ENCODE measurements around the gene IGSF5. TPM values are rescaled to one million over a fixed set of nuclear protein-coding genes. Genes with fewer than 3 reads are reported as not detected.
"Not testable (repeated sequence)": the region's sequence is repeated elsewhere in the genome, so short reads cannot be mapped to it uniquely, and the experiment has no call there.

Gene IGSF5
- total RNA-seq, 2 experiments from 2014 or later = not detected

- H3K4me1 Mint-ChIP-seq (ENCODE audit: low read depth); H3K27me3 Mint-ChIP-seq (ENCODE audit: low read depth); H3K9me3 Mint-ChIP-seq (ENCODE audit: insufficient read depth); ATAC-seq; CTCF ChIA-PET; DNase-seq; H3K4me3 Mint-ChIP-seq; H3K36me3 Mint-ChIP-seq (ENCODE audit: low read depth); H3K27ac Mint-ChIP-seq; POLR2A ChIA-PET: not testable (repeated sequence)
These were observed 349 bp downstream of the IGSF5 start for GRCh38 chr21:39745332-39745731.

GRCh38 chr21:39750670-39751069, 5.7 kb downstream of the IGSF5 start:
- no peak overlapping the region for H3K4me3 Mint-ChIP-seq
- no peaks in the 10 kb centered on the region for H3K4me1 Mint-ChIP-seq (ENCODE audit: low read depth)
- H3K9me3 Mint-ChIP-seq (ENCODE audit: insufficient read depth) = peaks cover 4% of the 10 kb centered on the region
- H3K36me3 Mint-ChIP-seq (ENCODE audit: low read depth) = no peaks in the 10 kb centered on the region
- ChIA-PET CTCF (no interaction called here), POLR2A (no interaction called here)
- DNase-seq (no peak), ATAC-seq (no peak)
- no peaks in the 10 kb centered on the region for H3K27me3 Mint-ChIP-seq (ENCODE audit: low read depth)
- H3K27ac Mint-ChIP-seq = no peak overlapping the region

- DNase-seq (no peak), ATAC-seq (no peak)
- no peaks in the 10 kb centered on the region for H3K27me3 Mint-ChIP-seq (ENCODE audit: low read depth)
- H3K36me3 Mint-ChIP-seq (ENCODE audit: low read depth) = no peaks in the 10 kb centered on the region
- POLR2A ChIA-PET = no interaction called here
- H3K4me3 Mint-ChIP-seq = no peak overlapping the region
- no peak overlapping the region for H3K27ac Mint-ChIP-seq
- H3K4me1 Mint-ChIP-seq (ENCODE audit: low read depth) = no peaks in the 10 kb centered on the region
- CTCF ChIA-PET = no interaction called here
- H3K9me3 Mint-ChIP-seq (ENCODE audit: insufficient read depth) = peaks cover 4% of the 10 kb centered on the region
These were observed 9.8 kb downstream of the IGSF5 start for GRCh38 chr21:39754811-39755210.

DNA sequence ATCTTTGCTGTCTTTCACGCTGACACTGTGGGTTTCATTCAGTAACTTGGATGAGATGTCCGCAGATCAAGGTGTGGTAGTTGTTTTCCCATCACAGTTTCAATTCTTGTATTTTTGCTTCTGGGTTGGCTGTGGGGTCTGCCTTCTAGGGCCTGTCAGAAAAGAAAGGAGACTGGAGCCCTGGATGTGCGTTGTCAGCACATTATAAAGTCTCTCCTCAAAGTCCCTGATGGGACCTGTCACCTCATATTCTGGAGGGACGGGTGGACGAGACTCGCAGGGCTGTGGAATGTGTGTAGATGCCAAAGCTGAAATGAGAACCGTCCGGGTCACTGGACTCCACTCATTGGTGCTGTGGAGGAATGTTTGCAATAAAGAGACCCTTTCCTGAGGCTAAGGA, 11.3 kb downstream of the IGSF5 start:
- ChIA-PET POLR2A (no interaction called here), CTCF (no interaction called here)
- ATAC-seq = no peak
- no peaks in the 10 kb centered on the region for H3K4me1 Mint-ChIP-seq (ENCODE audit: low read depth)
- H3K27me3 Mint-ChIP-seq (ENCODE audit: low read depth) = no peaks in the 10 kb centered on the region
- H3K27ac Mint-ChIP-seq = no peak overlapping the region
- DNase-seq = no peak
- peaks cover 4% of the 10 kb centered on the region for H3K9me3 Mint-ChIP-seq (ENCODE audit: insufficient read depth)
- H3K4me3 Mint-ChIP-seq = no peak overlapping the region
- no peaks in the 10 kb centered on the region for H3K36me3 Mint-ChIP-seq (ENCODE audit: low read depth)

GRCh38 chr21:39763272-39763970, 18.4 kb downstream of the IGSF5 start:
- ATAC-seq (no peak), DNase-seq (no peak)
- CTCF ChIA-PET = no interaction called here
- POLR2A ChIA-PET = no interaction called here
- no peak overlapping the region for H3K4me3 Mint-ChIP-seq
- no peaks in the 10 kb centered on the region for H3K9me3 Mint-ChIP-seq (ENCODE audit: insufficient read depth)
- no peaks in the 10 kb centered on the region for H3K27me3 Mint-ChIP-seq (ENCODE audit: low read depth)
- no peak overlapping the region for H3K27ac Mint-ChIP-seq
- no peaks in the 10 kb centered on the region for H3K4me1 Mint-ChIP-seq (ENCODE audit: low read depth)
- H3K36me3 Mint-ChIP-seq (ENCODE audit: low read depth) = no peaks in the 10 kb centered on the region

- CTCF ChIA-PET = no interaction called here
- POLR2A ChIA-PET = no interaction called here
- DNase-seq (no peak), ATAC-seq (no peak)
- Mint-ChIP-seq H3K27me3 (ENCODE audit: low read depth) (no peaks in the 10 kb centered on the region), H3K4me3 (no peak overlapping the region), H3K9me3 (ENCODE audit: insufficient read depth) (no peaks in the 10 kb centered on the region), H3K27ac (no peak overlapping the region), H3K4me1 (ENCODE audit: low read depth) (no peaks in the 10 kb centered on the region), H3K36me3 (ENCODE audit: low read depth) (no peaks in the 10 kb centered on the region)
These were observed 29.2 kb downstream of the IGSF5 start for GRCh38 chr21:39774227-39774626.

DNA sequence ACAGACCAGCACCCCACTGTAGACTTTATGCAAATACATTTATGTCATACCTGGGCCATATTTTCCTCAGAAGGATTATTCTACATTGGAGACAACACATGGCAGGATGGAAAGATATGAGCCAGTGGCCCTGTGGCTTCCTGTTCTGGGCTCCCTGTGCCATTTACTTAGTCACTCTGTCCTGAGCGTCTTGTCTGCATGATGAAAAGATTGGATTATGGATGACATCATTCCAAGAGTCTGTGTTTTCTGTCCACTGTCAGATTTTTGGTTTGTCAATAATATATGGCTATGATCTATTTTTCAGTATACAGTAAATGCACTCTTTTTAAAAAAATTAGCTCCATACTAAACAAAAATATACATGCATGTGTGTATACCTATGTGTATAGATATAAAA, 30.8 kb downstream of the IGSF5 start:
- no peak overlapping the region for H3K4me3 Mint-ChIP-seq
- no peaks in the 10 kb centered on the region for H3K36me3 Mint-ChIP-seq (ENCODE audit: low read depth)
- H3K27me3 Mint-ChIP-seq (ENCODE audit: low read depth) = no peaks in the 10 kb centered on the region
- no peaks in the 10 kb centered on the region for H3K9me3 Mint-ChIP-seq (ENCODE audit: insufficient read depth)
- POLR2A ChIA-PET = no interaction called here
- ATAC-seq (no peak), DNase-seq (no peak)
- CTCF ChIA-PET = no interaction called here
- H3K27ac Mint-ChIP-seq = no peak overlapping the region
- no peaks in the 10 kb centered on the region for H3K4me1 Mint-ChIP-seq (ENCODE audit: low read depth)

GRCh38 chr21:39776589-39776988, 31.6 kb downstream of the IGSF5 start:
- ChIA-PET CTCF (no interaction called here), POLR2A (no interaction called here)
- Mint-ChIP-seq H3K36me3 (ENCODE audit: low read depth) (no peaks in the 10 kb centered on the region), H3K4me3 (no peak overlapping the region), H3K4me1 (ENCODE audit: low read depth) (no peaks in the 10 kb centered on the region), H3K27me3 (ENCODE audit: low read depth) (no peaks in the 10 kb centered on the region), H3K27ac (no peak overlapping the region), H3K9me3 (ENCODE audit: insufficient read depth) (no peaks in the 10 kb centered on the region)
- ATAC-seq (no peak), DNase-seq (no peak)

DNA sequence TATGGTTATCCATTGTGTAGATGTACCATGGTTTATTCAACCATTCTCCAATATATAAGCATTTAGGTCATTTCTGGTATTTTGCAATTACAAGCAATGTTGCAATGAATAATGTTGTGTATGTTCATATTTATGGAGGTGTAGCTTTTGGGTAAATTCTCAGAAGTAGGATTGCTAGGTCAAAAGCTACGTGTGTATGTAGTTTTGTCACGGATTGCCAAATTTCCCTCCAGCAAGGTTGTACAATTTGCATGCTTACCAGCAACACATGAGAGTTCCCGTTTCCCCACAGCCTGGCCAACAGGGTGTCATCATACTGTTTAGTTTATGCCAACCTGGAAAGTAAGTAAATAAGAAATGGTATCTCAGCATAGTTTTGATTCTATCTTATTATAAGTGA, 36.3 kb downstream of the IGSF5 start:
- H3K27me3 Mint-ChIP-seq (ENCODE audit: low read depth) = no peaks in the 10 kb centered on the region
- POLR2A ChIA-PET = no interaction called here
- no peak overlapping the region for H3K27ac Mint-ChIP-seq
- H3K9me3 Mint-ChIP-seq (ENCODE audit: insufficient read depth) = no peaks in the 10 kb centered on the region
- no peaks in the 10 kb centered on the region for H3K36me3 Mint-ChIP-seq (ENCODE audit: low read depth)
- DNase-seq = no peak
- no peak for ATAC-seq
- CTCF ChIA-PET = no interaction called here
- no peak overlapping the region for H3K4me3 Mint-ChIP-seq
- H3K4me1 Mint-ChIP-seq (ENCODE audit: low read depth) = no peaks in the 10 kb centered on the region

GRCh38 chr21:39788383-39788782, 43.4 kb downstream of the IGSF5 start:
- Mint-ChIP-seq H3K4me1 (ENCODE audit: low read depth) (no peaks in the 10 kb centered on the region), H3K4me3 (no peak overlapping the region), H3K27me3 (ENCODE audit: low read depth) (no peaks in the 10 kb centered on the region), H3K9me3 (ENCODE audit: insufficient read depth) (no peaks in the 10 kb centered on the region), H3K27ac (no peak overlapping the region), H3K36me3 (ENCODE audit: low read depth) (no peaks in the 10 kb centered on the region)
- ATAC-seq = no peak
- CTCF ChIA-PET = no interaction called here
- DNase-seq = no peak
- POLR2A ChIA-PET = no interaction called here

DNA sequence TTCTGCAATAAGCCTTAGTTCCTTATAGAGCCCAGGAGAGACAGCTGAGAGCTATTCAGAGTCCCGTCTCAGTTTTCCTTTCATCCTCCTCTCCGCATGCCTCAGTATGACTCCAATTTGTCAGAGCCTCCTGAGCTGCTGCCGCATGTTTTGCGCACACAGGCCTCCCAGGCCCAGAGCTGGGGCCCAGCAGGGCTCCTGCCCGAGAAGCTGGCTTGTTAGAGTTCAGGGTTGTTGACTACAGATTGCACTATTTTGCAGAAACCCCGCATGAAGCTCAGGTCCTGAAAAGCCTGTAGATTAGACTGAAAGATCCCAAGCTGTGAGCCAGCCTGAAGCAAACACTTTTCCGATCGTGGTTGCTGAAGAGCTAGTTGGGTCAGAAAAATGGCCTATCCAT, 51.5 kb downstream of the IGSF5 start:
- H3K9me3 Mint-ChIP-seq (ENCODE audit: insufficient read depth) = no peaks in the 10 kb centered on the region
- H3K27ac Mint-ChIP-seq = no peak overlapping the region
- no peaks in the 10 kb centered on the region for H3K27me3 Mint-ChIP-seq (ENCODE audit: low read depth)
- POLR2A ChIA-PET = no interaction called here
- ATAC-seq (no peak), DNase-seq (no peak)
- H3K4me3 Mint-ChIP-seq = no peak overlapping the region
- H3K4me1 Mint-ChIP-seq (ENCODE audit: low read depth) = no peaks in the 10 kb centered on the region
- H3K36me3 Mint-ChIP-seq (ENCODE audit: low read depth) = no peaks in the 10 kb centered on the region
- CTCF ChIA-PET = no interaction called here

DNA sequence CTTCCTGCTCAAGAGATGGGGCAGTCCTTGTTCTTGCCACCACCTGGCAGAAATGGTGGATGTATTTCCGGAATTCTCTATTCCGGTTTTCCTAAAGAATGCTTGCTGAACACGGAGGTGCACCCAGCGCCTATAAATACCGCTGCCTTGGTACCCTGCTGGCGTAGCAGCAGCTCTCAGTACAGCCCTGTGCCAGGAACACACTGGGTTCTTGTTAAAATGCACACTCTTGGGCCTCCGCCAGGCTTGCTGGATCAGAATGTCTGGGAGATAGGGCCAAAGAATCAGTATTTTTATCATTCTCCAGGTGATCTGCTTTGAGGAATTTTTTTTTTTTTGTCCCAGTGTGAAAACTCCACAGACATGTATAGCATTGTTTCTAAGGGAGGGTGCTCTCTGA, 54.2 kb downstream of the IGSF5 start:
- ChIA-PET CTCF (no interaction called here), POLR2A (no interaction called here)
- DNase-seq (no peak), ATAC-seq (no peak)
- H3K4me1 Mint-ChIP-seq (ENCODE audit: low read depth) = no peaks in the 10 kb centered on the region
- H3K27me3 Mint-ChIP-seq (ENCODE audit: low read depth) = no peaks in the 10 kb centered on the region
- no peak overlapping the region for H3K27ac Mint-ChIP-seq
- no peaks in the 10 kb centered on the region for H3K36me3 Mint-ChIP-seq (ENCODE audit: low read depth)
- H3K4me3 Mint-ChIP-seq = no peak overlapping the region
- H3K9me3 Mint-ChIP-seq (ENCODE audit: insufficient read depth) = no peaks in the 10 kb centered on the region

- H3K4me3 Mint-ChIP-seq = no peak overlapping the region
- ChIA-PET POLR2A (no interaction called here), CTCF (no interaction called here)
- no peaks in the 10 kb centered on the region for H3K27me3 Mint-ChIP-seq (ENCODE audit: low read depth)
- no peaks in the 10 kb centered on the region for H3K36me3 Mint-ChIP-seq (ENCODE audit: low read depth)
- no peaks in the 10 kb centered on the region for H3K9me3 Mint-ChIP-seq (ENCODE audit: insufficient read depth)
- ATAC-seq = no peak
- no peaks in the 10 kb centered on the region for H3K4me1 Mint-ChIP-seq (ENCODE audit: low read depth)
- H3K27ac Mint-ChIP-seq = no peak overlapping the region
- DNase-seq = no peak
These were observed 55.3 kb downstream of the IGSF5 start for GRCh38 chr21:39800311-39800710.

Data from activated CD8-positive, alpha-beta T cell treated with anti-CD3 and anti-CD28 coated beads, Interleukin-2, amount 10 ng/mL, durations not matched to agents 7 days and 5 days (primary cell).